Stomach (tissue), 9 donors: Measurements from ENCODE around the gene VPS11. TPM values are rescaled to one million over a fixed set of nuclear protein-coding genes. Genes with fewer than 3 reads are reported as not detected.

ENCODE experiments used
- DNase-seq, 2 donors: peaks; one replicate each; pipeline versions ENCODE4 v3.0.0 to v3.0.0-alpha.2; 2013 to 2019
- H3K27ac ChIP-seq, 5 donors: fragments of 200-600 bp in 4 of 5; sonication (generic) in 4 of 5; one replicate each; pipeline ENCODE4 v1.5.1; 2013 to 2019; ENCODE audit warnings: mild to moderate bottlenecking in 1 of 5, moderate library complexity in 1 of 5
- H3K27me3 ChIP-seq, 3 donors: fragments of 200-600 bp; sonication (generic); one replicate each; pipeline ENCODE4 v1.5.1; 2017 to 2019; ENCODE audit warnings: mixed run types in 1 of 3
- H3K36me3 ChIP-seq, 4 donors: fragments of 200-600 bp; sonication (generic); 1 replicate in 3 of 4; 2 replicates in 1 of 4; pipeline ENCODE4 v1.5.1; 2016 to 2019
- H3K4me1 ChIP-seq, 4 donors: fragments of 200-600 bp; sonication (generic); one replicate each; pipeline ENCODE4 v1.5.1; 2016 to 2019
- H3K4me3 ChIP-seq, 4 donors: fragments of 200-600 bp; sonication (generic) in 3 of 4; one replicate each; pipeline ENCODE4 v1.5.1; 2016 to 2019; ENCODE audit warnings: mild to moderate bottlenecking in 1 of 4
- H3K9me3 ChIP-seq, 4 donors: fragments of 200-600 bp; sonication (generic); one replicate each; pipeline ENCODE4 v1.5.1; 2016 to 2019
- CTCF ChIP-seq, 7 experiments: fragments of 450-650 bp in 4 of 7; fragments of 200-600 bp in 3 of 7; sonication (generic) in 3 of 7; IDR thresholded peaks; one replicate each; pipeline ENCODE4 v1.5.1; 2016 to 2019; ENCODE audit warnings: antibody characterized with exemption in 7 of 7, control low read depth in 2 of 7, mild to moderate bottlenecking in 1 of 7
- EP300 ChIP-seq: sonication (generic); formaldehyde crosslinking; IDR thresholded peaks from one replicate; pipeline ENCODE4 v1.6.1; 2017; ENCODE audit warnings: antibody characterized with exemption
- POLR2A ChIP-seq, 4 donors: fragments of 450-650 bp; IDR thresholded peaks; one replicate each; pipeline ENCODE4 v1.6.1; 2016; ENCODE audit warnings: antibody characterized with exemption in 4 of 4, control low read depth in 2 of 4, mild to moderate bottlenecking in 1 of 4, moderate library complexity in 1 of 4
- POLR2AphosphoS5 ChIP-seq, 3 donors: sonication (generic); formaldehyde crosslinking; IDR thresholded peaks; one replicate each; pipeline ENCODE4 v1.6.1; 2016; ENCODE audit warnings: antibody characterized with exemption in 3 of 3
- WGBS, 5 donors: extraction: QIAGEN DNeasy Blood & Tissue Kit in 3 of 5; methylation state at CpG; one replicate each; pipeline versions ENCODE4 v1.1.5 to v1.1.7; 2013 to 2018; 5-methylcytosine and 5-hydroxymethylcytosine counted together
- intact Hi-C: fragments of 100-400 bp; cut with DNase I; formaldehyde crosslinking; loops from one replicate; pipeline ENCODE4 v1.15.1; 2023; ENCODE audit warnings: low total_unique reads
- polyA plus RNA-seq, 3 donors: library from polyadenylated mRNA; stranded (reverse); fragments of 200-250 nt; gene quantifications; one replicate each; pipeline ENCODE4 v1.2.3, GENCODE V29; 2013
- total RNA-seq, 5 donors: library from RNA; depleted of rRNA; stranded (reverse); fragments of >200 nt; gene quantifications; one replicate each; pipeline versions ENCODE4 v1.1.0 to v1.2.3, GENCODE V29; 2014 to 2016
- donor health status: healthy with polysubstance abuse.
- donor health status: Bipolar disorder and iron deficiency.
- donor health status: healthy.

Gene VPS11
- total and polyA plus RNA-seq, 8 donors = 8.2 to 190 (median 33.2) TPM

- Histone ChIP-seq H3K9me3 (no peaks in the 10 kb centered on the region), H3K27ac (no peak overlapping the region), H3K4me3 (no peak overlapping the region), H3K36me3 (peaks cover 42 to 75% (median 72%) of the 10 kb centered on the region in 4 donors), H3K4me1 (peaks cover 6 to 29% (median 13%) of the 10 kb centered on the region in 4 donors), H3K27me3 (no peaks in the 10 kb centered on the region)
- no peak for DNase-seq
- intact Hi-C loops = no loop called here
- TF ChIP-seq CTCF (IDR thresholded peaks at IDR 0.05) = no peak
- TF ChIP-seq POLR2AphosphoS5 (IDR thresholded peaks at IDR 0.05) = no peak
- TF ChIP-seq EP300 = no peak
- no peak for TF ChIP-seq POLR2A (IDR thresholded peaks at IDR 0.05)
- WGBS, 5 donors = 85 to 98% (median 93%) methylated on average over 6 to 9 of the region's 9 CpGs
These were observed 46.1 kb downstream of the VPS11 start for GRCh38 chr11:119113716-119114115.

GRCh38 chr11:119114351-119114750 lies 46.7 kb downstream of the VPS11 start:
- Histone ChIP-seq H3K27ac (no peak overlapping the region), H3K36me3 (peaks cover 42 to 75% (median 72%) of the 10 kb centered on the region in 4 donors), H3K4me1 (peaks cover 0 to 23% (median 7%) of the 10 kb centered on the region in 4 donors), H3K4me3 (no peak overlapping the region), H3K27me3 (no peaks in the 10 kb centered on the region), H3K9me3 (no peaks in the 10 kb centered on the region)
- TF ChIP-seq EP300 (no peak), POLR2A (IDR thresholded peaks at IDR 0.05) (no peak), POLR2AphosphoS5 (IDR thresholded peaks at IDR 0.05) (no peak), CTCF (IDR thresholded peaks at IDR 0.05) (no peak)
- DNase-seq = no peak
- intact Hi-C loops = no loop called here
- WGBS, 5 donors = 83 to 88% (median 86%) methylated on average over 5 of the region's 5 CpGs

GRCh38 chr11:119115484-119116234 lies 48.0 kb downstream of the VPS11 start:
- intact Hi-C loops = no loop called here
- 55 to 67% (median 63%) methylated on average over 24 of the region's 24 CpGs for WGBS, 5 donors

GRCh38 chr11:119116235-119116594 lies 48.6 kb downstream of the VPS11 start:
- H3K36me3 ChIP-seq = peaks cover 39 to 66% (median 63%) of the 10 kb centered on the region in 4 donors

More at GRCh38 chr11:119115484-119116234, 48.0 kb downstream of the VPS11 start:
- no peaks in the 10 kb centered on the region for H3K27me3 ChIP-seq
- H3K9me3 ChIP-seq = no peaks in the 10 kb centered on the region
- peak overlapping the region in 4 of 5 donors; percentile 2 to 66 (median 54) for H3K27ac ChIP-seq
- no peak for TF ChIP-seq POLR2A (IDR thresholded peaks at IDR 0.05)
- TF ChIP-seq EP300 = no peak
- peak overlapping the region in 1 of 4 donors; percentile 10 for H3K4me3 ChIP-seq
- DNase-seq = peak in 1 of 2 donors; percentile 46
- peaks cover 42 to 71% (median 69%) of the 10 kb centered on the region in 4 donors for H3K36me3 ChIP-seq
- H3K4me1 ChIP-seq = peaks cover 3 to 17% (median 5%) of the 10 kb centered on the region in 4 donors

GRCh38 chr11:119116601-119117000 lies 49.0 kb downstream of the VPS11 start:
- intact Hi-C loops = no loop called here
- 71 to 83% (median 79%) methylated on average over 5 of the region's 5 CpGs for WGBS, 5 donors
- Histone ChIP-seq H3K9me3 (no peaks in the 10 kb centered on the region), H3K27ac (peak overlapping the region in 3 of 5 donors; percentile 41 to 66 (median 66)), H3K4me1 (peaks cover 7 to 21% (median 8%) of the 10 kb centered on the region in 4 donors), H3K4me3 (no peak overlapping the region), H3K27me3 (no peaks in the 10 kb centered on the region), H3K36me3 (peaks cover 35 to 62% (median 59%) of the 10 kb centered on the region in 4 donors)
- DNase-seq = no peak
- TF ChIP-seq POLR2A (IDR thresholded peaks at IDR 0.05) = no peak
- no peak for TF ChIP-seq EP300
- TF ChIP-seq POLR2AphosphoS5 (IDR thresholded peaks at IDR 0.05) = no peak

More at GRCh38 chr11:119116235-119116594, 48.6 kb downstream of the VPS11 start:
- Histone ChIP-seq H3K27me3 (no peaks in the 10 kb centered on the region), H3K9me3 (no peaks in the 10 kb centered on the region), H3K4me3 (peak overlapping the region in 1 of 4 donors; percentile 10), H3K27ac (peak overlapping the region in 4 of 5 donors; percentile 2 to 66 (median 54)), H3K4me1 (peaks cover 7 to 21% (median 8%) of the 10 kb centered on the region in 4 donors)
- intact Hi-C loops = no loop called here
- WGBS, 5 donors = 82 to 89% (median 85%) methylated on average over 10 of the region's 10 CpGs
- TF ChIP-seq POLR2AphosphoS5 (IDR thresholded peaks at IDR 0.05) (no peak), EP300 (no peak)
- no peak for DNase-seq
